Measurements from ENCODE around the gene POLDIP2. TPM values are rescaled to one million over a fixed set of nuclear protein-coding genes. Genes with fewer than 3 reads are reported as not detected.
A peak's percentile ranks its signal among the peaks of the same experiment; 100 is the strongest.

POLDIP2 gene
- total and polyA plus RNA-seq, 9 of the 15 experiments (the other 6 are each of a cell fraction or from before 2014, with no cell fraction given) = 22.0 to 137 (median 104) TPM

GRCh38 chr17:28318759-28319597, 38.3 kb downstream of the POLDIP2 start, which contains the start of gene TMEM97 (continued):
- TF ChIP-seq, protein P1, sequence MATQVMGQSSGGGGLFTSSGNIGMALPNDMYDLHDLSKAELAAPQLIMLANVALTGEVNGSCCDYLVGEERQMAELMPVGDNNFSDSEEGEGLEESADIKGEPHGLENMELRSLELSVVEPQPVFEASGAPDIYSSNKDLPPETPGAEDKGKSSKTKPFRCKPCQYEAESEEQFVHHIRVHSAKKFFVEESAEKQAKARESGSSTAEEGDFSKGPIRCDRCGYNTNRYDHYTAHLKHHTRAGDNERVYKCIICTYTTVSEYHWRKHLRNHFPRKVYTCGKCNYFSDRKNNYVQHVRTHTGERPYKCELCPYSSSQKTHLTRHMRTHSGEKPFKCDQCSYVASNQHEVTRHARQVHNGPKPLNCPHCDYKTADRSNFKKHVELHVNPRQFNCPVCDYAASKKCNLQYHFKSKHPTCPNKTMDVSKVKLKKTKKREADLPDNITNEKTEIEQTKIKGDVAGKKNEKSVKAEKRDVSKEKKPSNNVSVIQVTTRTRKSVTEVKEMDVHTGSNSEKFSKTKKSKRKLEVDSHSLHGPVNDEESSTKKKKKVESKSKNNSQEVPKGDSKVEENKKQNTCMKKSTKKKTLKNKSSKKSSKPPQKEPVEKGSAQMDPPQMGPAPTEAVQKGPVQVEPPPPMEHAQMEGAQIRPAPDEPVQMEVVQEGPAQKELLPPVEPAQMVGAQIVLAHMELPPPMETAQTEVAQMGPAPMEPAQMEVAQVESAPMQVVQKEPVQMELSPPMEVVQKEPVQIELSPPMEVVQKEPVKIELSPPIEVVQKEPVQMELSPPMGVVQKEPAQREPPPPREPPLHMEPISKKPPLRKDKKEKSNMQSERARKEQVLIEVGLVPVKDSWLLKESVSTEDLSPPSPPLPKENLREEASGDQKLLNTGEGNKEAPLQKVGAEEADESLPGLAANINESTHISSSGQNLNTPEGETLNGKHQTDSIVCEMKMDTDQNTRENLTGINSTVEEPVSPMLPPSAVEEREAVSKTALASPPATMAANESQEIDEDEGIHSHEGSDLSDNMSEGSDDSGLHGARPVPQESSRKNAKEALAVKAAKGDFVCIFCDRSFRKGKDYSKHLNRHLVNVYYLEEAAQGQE (IDR thresholded peaks at IDR 0.05; ENCODE audit: borderline replicate concordance) = no peak
- TF ChIP-seq, protein P1 (CRISPR knock-in tag; IDR thresholded peaks at IDR 0.05; ENCODE audit: low read depth) = peak; percentile 45; the same call in 1 of the 2 replicates
- TF ChIP-seq, protein P2, sequence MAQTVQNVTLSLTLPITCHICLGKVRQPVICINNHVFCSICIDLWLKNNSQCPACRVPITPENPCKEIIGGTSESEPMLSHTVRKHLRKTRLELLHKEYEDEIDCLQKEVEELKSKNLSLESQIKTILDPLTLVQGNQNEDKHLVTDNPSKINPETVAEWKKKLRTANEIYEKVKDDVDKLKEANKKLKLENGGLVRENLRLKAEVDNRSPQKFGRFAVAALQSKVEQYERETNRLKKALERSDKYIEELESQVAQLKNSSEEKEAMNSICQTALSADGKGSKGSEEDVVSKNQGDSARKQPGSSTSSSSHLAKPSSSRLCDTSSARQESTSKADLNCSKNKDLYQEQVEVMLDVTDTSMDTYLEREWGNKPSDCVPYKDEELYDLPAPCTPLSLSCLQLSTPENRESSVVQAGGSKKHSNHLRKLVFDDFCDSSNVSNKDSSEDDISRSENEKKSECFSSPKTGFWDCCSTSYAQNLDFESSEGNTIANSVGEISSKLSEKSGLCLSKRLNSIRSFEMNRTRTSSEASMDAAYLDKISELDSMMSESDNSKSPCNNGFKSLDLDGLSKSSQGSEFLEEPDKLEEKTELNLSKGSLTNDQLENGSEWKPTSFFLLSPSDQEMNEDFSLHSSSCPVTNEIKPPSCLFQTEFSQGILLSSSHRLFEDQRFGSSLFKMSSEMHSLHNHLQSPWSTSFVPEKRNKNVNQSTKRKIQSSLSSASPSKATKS (CRISPR knock-in tag; IDR thresholded peaks at IDR 0.05) = no peak
- TF ChIP-seq FUS (optimal IDR thresholded peaks at IDR 0.05; ENCODE audit: low read depth, low read length) (no peak), ZBTB7A (IDR thresholded peaks at IDR 0.05; ENCODE audit: borderline replicate concordance, control insufficient read depth, low read depth, low read length) (0 out of 2 replicates have a peak, but pooled peaks have one; percentile 57), POLR2G (IDR thresholded peaks at IDR 0.05; ENCODE audit: low read depth, low read length) (peak; percentile 94), ZFP91 (CRISPR knock-in tag; IDR thresholded peaks at IDR 0.05) (no peak), BRD4 (IDR thresholded peaks at IDR 0.05) (no peak), GABPB2 (CRISPR knock-in tag; conservative IDR thresholded peaks at IDR 0.05) (no peak), NFIC (IDR thresholded peaks at IDR 0.05) (peak; percentile 43; the same call in 1 of the 2 replicates), ZNF263 (CRISPR knock-in tag; IDR thresholded peaks at IDR 0.05; ENCODE audit: borderline replicate concordance) (no peak), SNRNP70 (optimal IDR thresholded peaks at IDR 0.05; ENCODE audit: low read depth, low read length) (no peak), ZNF551 (CRISPR knock-in tag; IDR thresholded peaks at IDR 0.05) (no peak)
- TF ChIP-seq, protein P3, sequence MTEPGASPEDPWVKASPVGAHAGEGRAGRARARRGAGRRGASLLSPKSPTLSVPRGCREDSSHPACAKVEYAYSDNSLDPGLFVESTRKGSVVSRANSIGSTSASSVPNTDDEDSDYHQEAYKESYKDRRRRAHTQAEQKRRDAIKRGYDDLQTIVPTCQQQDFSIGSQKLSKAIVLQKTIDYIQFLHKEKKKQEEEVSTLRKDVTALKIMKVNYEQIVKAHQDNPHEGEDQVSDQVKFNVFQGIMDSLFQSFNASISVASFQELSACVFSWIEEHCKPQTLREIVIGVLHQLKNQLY (CRISPR knock-in tag; conservative IDR thresholded peaks at IDR 0.05) = 0 out of 4 replicates have a peak, but pooled peaks of 1 of the 2 experiments have one; percentile 35

Data from K562 (cell line).